HepG2 (cell line): Measurements from ENCODE around the gene RIPK1. TPM values are rescaled to one million over a fixed set of nuclear protein-coding genes. Genes with fewer than 3 reads are reported as not detected.

Source experiments
- CAMTA2 ChIP-seq: sonication (generic); formaldehyde crosslinking; IDR thresholded peaks from 2 replicates; pipeline ENCODE4 v1.4.0; 2020; ENCODE audit warnings: mild to moderate bottlenecking, missing genetic modification reagents, borderline replicate concordance
- DZIP1 ChIP-seq: sonication (generic); formaldehyde crosslinking; IDR thresholded peaks from 2 replicates; pipeline ENCODE4 v1.5.0; 2020; ENCODE audit warnings: mild to moderate bottlenecking, missing genetic modification reagents
- GABPA ChIP-seq, 2 experiments: IDR thresholded peaks; 2 replicates each; pipeline ENCODE4 v1.6.1; 2011 to 2016; ENCODE audit warnings: low read depth in 2 of 2, low read length in 1 of 2, missing biosample characterization in 1 of 2, missing genetic modification characterization in 1 of 2
- GABPB1 ChIP-seq: IDR thresholded peaks from 2 replicates; pipeline ENCODE4 v1.6.1; 2016; ENCODE audit warnings: mild to moderate bottlenecking, missing genetic modification reagents, moderate library complexity, missing compliant biosample characterization
- HDAC1 ChIP-seq: sonication (generic); formaldehyde crosslinking; IDR thresholded peaks from 2 replicates; pipeline ENCODE4 v1.5.1; 2020; ENCODE audit warnings: mild to moderate bottlenecking, missing genetic modification reagents
- HMG20B ChIP-seq: conservative IDR thresholded peaks from 2 replicates; pipeline ENCODE4 v1.6.1; 2016; ENCODE audit warnings: missing genetic modification reagents, missing compliant biosample characterization
- HNF1B ChIP-seq: sonication (generic); formaldehyde crosslinking; IDR thresholded peaks from 2 replicates; pipeline ENCODE4 v1.5.1; 2020; ENCODE audit warnings: mild to moderate bottlenecking, moderate library complexity, missing genetic modification reagents
- LRRFIP1 ChIP-seq: sonication (generic); formaldehyde crosslinking; conservative IDR thresholded peaks from 2 replicates; pipeline ENCODE4 v1.4.0; 2020; ENCODE audit warnings: missing genetic modification reagents
- MXD1 ChIP-seq: sonication (generic); formaldehyde crosslinking; IDR thresholded peaks from 2 replicates; pipeline ENCODE4 v1.4.0; 2020; ENCODE audit warnings: mild to moderate bottlenecking, missing genetic modification reagents
- NR3C1 ChIP-seq: sonication (generic); formaldehyde crosslinking; IDR thresholded peaks from 2 replicates; pipeline ENCODE4 v1.4.0; 2020; ENCODE audit warnings: missing genetic modification reagents
- PHF8 ChIP-seq: sonication (generic); formaldehyde crosslinking; IDR thresholded peaks from 2 replicates; pipeline ENCODE4 v1.5.0; 2020; ENCODE audit warnings: missing genetic modification reagents
- SIN3A ChIP-seq: IDR thresholded peaks from 2 replicates; pipeline ENCODE4 v1.6.1; 2011; ENCODE audit warnings: low read depth, mild to moderate bottlenecking, control low read depth, low read length, borderline replicate concordance
- TBX2 ChIP-seq: sonication (generic); formaldehyde crosslinking; IDR thresholded peaks from 2 replicates; pipeline ENCODE4 v1.5.0; 2020; ENCODE audit warnings: missing genetic modification reagents, mild to moderate bottlenecking, borderline replicate concordance
- ZNF234 ChIP-seq: sonication (generic); formaldehyde crosslinking; conservative IDR thresholded peaks from 2 replicates; pipeline ENCODE4 v1.5.1; 2020; ENCODE audit warnings: mild to moderate bottlenecking, missing genetic modification reagents
- ZNF547 ChIP-seq: sonication (generic); formaldehyde crosslinking; IDR thresholded peaks from 2 replicates; pipeline ENCODE4 v1.5.1; 2020; ENCODE audit warnings: mild to moderate bottlenecking, missing genetic modification reagents
- ZNF570 ChIP-seq: sonication (generic); formaldehyde crosslinking; IDR thresholded peaks from 2 replicates; pipeline ENCODE4 v1.4.0; 2020; ENCODE audit warnings: mild to moderate bottlenecking, missing genetic modification reagents, borderline replicate concordance
- polyA plus RNA-seq, 8 experiments: library from polyadenylated mRNA; depleted of rRNA in 3 of 8; stranded (reverse) in 7 of 8; unstranded in 1 of 8; fragments of >200 nt; fragmentation: Illumina TruSeq in 4 of 8; extraction: Trizol in 4 of 8; gene quantifications; 2 replicates each; pipeline versions ENCODE4 v1.2.1 to v1.2.3, GENCODE V29; 2011 to 2016; ENCODE audit warnings: low read depth in 4 of 8, missing spikeins in 1 of 8, mixed read lengths in 1 of 8; ENCODE audit not compliant: insufficient read depth in 1 of 8
- total RNA-seq, 5 experiments: library from RNA; depleted of rRNA; stranded (reverse); fragments of >200 nt; fragmentation: Illumina TruSeq; extraction: Trizol; gene quantifications; 2 replicates each; pipeline ENCODE4 v1.2.3, GENCODE V29; 2016; ENCODE audit warnings: low read depth in 1 of 5
- TF ChIP-seq, protein P1 (sequence below): sonication (generic); formaldehyde crosslinking; IDR thresholded peaks from 2 replicates; pipeline ENCODE4 v1.4.0; 2020; ENCODE audit warnings: missing genetic modification reagents, low read depth, mild to moderate bottlenecking, borderline replicate concordance
- TF ChIP-seq, protein P2 (sequence below): sonication (generic); formaldehyde crosslinking; IDR thresholded peaks from 2 replicates; pipeline ENCODE4 v1.5.1; 2020; ENCODE audit warnings: mild to moderate bottlenecking, missing genetic modification reagents, moderate library complexity

The RIPK1 gene
- total and polyA plus RNA-seq, 2 of the 13 experiments (the other 11 are each of a cell fraction or from before 2014, with no cell fraction given): 9.0 to 10.3 TPM

GRCh38 chr6:3068329-3069214, at the start of gene RIPK1 (continued):
- TF ChIP-seq HNF1B (CRISPR knock-in tag) (peak; percentile 86), PHF8 (CRISPR knock-in tag) (peak; percentile 95), CAMTA2 (CRISPR knock-in tag) (0 out of 2 replicates have a peak, but pooled peaks have one; percentile 71), SIN3A (peak; percentile 85; the same call in 1 of the 2 replicates), ZNF570 (CRISPR knock-in tag) (no peak), ZNF547 (CRISPR knock-in tag) (peak; percentile 96), DZIP1 (CRISPR knock-in tag) (peak; percentile 17; the same call in 1 of the 2 replicates), ZNF234 (CRISPR knock-in tag) (no peak; the same call in none of the 2 replicates), HDAC1 (CRISPR knock-in tag) (peak; percentile 84), HMG20B (0 out of 2 replicates have a peak, but pooled peaks have one; percentile 3), GABPB1 (CRISPR knock-in tag) (peak; percentile 94), NR3C1 (CRISPR knock-in tag) (no peak), TBX2 (CRISPR knock-in tag) (peak; percentile 86), GABPA (IDR thresholded peaks at IDR 0.05; ENCODE audit: low read depth, low read length) (peak; percentile 90), GABPA (CRISPR knock-in tag; IDR thresholded peaks at IDR 0.05; ENCODE audit: low read depth) (peak; percentile 92), LRRFIP1 (CRISPR knock-in tag) (no peak), MXD1 (CRISPR knock-in tag) (peak; percentile 83)
- TF ChIP-seq, protein P1, sequence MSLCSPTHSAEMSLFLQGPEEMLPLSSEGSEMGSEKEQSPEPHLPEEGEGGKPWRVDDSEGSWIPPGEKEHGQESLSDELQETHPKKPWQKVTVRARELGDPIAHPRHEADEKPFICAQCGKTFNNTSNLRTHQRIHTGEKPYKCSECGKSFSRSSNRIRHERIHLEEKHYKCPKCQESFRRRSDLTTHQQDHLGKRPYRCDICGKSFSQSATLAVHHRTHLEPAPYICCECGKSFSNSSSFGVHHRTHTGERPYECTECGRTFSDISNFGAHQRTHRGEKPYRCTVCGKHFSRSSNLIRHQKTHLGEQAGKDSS: peak; percentile 39; the same call in 1 of the 2 replicates
- TF ChIP-seq, protein P2, sequence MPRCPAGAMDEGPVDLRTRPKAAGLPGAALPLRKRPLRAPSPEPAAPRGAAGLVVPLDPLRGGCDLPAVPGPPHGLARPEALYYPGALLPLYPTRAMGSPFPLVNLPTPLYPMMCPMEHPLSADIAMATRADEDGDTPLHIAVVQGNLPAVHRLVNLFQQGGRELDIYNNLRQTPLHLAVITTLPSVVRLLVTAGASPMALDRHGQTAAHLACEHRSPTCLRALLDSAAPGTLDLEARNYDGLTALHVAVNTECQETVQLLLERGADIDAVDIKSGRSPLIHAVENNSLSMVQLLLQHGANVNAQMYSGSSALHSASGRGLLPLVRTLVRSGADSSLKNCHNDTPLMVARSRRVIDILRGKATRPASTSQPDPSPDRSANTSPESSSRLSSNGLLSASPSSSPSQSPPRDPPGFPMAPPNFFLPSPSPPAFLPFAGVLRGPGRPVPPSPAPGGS (CRISPR knock-in tag): peak; percentile 99
